ENCODE data around the gene ZSWIM9.

ZSWIM9 gene

DNA sequence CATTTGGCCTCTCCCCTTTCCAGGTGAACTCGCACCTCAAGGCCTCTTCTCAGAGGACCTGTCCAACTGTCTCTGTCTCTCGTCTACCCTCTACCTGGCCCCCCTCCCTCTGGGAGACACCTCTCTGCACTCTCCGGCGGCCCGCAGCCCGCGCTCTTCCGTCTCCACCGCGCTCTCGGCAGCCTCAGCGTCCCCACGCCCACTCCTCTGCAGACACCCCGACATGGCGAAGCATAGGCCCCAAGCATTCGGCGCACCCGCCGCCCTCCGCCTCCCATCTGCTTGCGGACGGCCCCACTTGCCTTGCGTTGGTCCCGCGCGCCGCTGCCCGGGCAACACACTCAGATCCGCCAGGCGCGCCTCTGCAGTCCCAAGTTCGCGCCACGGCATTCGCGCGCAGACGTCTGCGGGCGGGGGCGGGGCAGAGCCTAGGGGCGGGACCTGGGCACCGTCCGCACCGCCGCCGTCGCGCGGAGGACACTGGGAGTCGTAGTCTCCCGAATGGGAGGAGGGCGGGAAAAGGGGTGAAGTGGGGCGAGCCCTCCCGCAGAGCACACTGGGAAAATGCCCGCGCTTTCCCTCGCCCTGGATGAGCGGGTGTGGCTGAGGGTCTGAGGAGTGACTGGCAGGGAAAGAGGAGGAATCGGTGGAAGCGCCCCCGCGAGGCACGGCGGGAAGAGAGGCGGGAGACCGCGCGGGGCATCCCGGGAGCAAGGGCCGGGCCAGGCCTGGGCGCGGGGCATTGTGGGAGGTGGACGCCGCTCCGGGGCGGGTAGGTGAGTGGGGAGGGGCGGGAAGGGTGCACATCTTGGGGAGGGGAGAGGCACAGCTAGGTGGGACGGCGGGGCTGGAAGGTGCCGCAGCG is at the start of gene ZSWIM9, which contains the start of gene LIG1:
Gene ZSWIM9, plus strand, starts transcription at position 742 of the 865 bp plus-strand sequence. CDS start 1,123 bp downstream, outside the sequence.
Gene LIG1, minus strand, starts transcription at position 406 of the 865 bp plus-strand sequence. CDS start 4,778 bp downstream, outside the sequence.
- peak within 1 kb of the TSS; percentile 80 to 93 for H3K9ac ChIP-seq (ENCODE audit: low read depth in 1 of 2, low read length in 2 of 2)
- H3K27ac ChIP-seq (ENCODE audit: low read depth, low read length) = peak within 1 kb of the TSS; percentile 98
- peak within 1 kb of the TSS; percentile 82 to 97 for H3K4me3 ChIP-seq (ENCODE audit: low read depth in 1 of 2, low read length in 2 of 2)
- no peaks in the 10 kb centered on the region for H3K27me3 ChIP-seq (ENCODE audit: control insufficient read depth in 1 of 2, insufficient read depth in 2 of 2, low read length in 2 of 2)
- H3K4me1 ChIP-seq (ENCODE audit: control insufficient read depth in 1 of 2, insufficient read depth in 2 of 2, low read length in 2 of 2) = peaks cover 5 to 10% of the 10 kb centered on the region in 2 donors
- H3K9me3 ChIP-seq (ENCODE audit: control insufficient read depth in 1 of 2, low read length in 2 of 2) = no peaks in the 10 kb centered on the region
- peaks cover 0 to 12% of the 10 kb centered on the region in 2 donors for H3K36me3 ChIP-seq (ENCODE audit: control insufficient read depth in 1 of 2, insufficient read depth in 2 of 2, low read length in 2 of 2)

DNA sequence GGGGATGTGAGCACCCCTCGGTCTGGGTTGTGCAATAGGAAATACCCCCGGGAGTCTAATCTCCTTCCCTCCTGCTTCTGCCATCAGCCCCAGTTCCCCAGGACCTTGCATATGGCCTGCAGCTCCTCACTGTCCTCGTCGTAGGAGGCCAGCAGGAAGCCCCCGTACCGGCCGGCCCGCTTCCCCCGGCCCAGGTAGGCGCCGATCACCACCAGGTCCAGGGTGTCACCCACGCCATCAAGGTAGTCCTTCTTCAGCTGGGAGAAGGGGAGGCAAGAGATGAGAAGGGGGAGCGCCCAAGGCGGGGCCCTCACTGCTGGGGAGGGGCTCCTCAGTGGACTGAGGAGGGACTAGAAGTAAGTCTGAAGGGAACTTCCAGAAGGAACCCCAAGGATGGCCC is 49.4 kb upstream of the ZSWIM9 start:
- H3K9ac ChIP-seq (ENCODE audit: low read depth in 1 of 2, low read length in 2 of 2) = no peak overlapping the region
- no peaks in the 10 kb centered on the region for H3K27me3 ChIP-seq (ENCODE audit: control insufficient read depth in 1 of 2, insufficient read depth in 2 of 2, low read length in 2 of 2)
- no peaks in the 10 kb centered on the region for H3K4me1 ChIP-seq (ENCODE audit: control insufficient read depth in 1 of 2, insufficient read depth in 2 of 2, low read length in 2 of 2)
- H3K36me3 ChIP-seq (ENCODE audit: control insufficient read depth in 1 of 2, insufficient read depth in 2 of 2, low read length in 2 of 2) = peaks cover 2 to 26% of the 10 kb centered on the region in 2 donors
- no peaks in the 10 kb centered on the region for H3K9me3 ChIP-seq (ENCODE audit: control insufficient read depth in 1 of 2, low read length in 2 of 2)
- no peak overlapping the region for H3K4me3 ChIP-seq (ENCODE audit: low read depth in 1 of 2, low read length in 2 of 2)
- no peak overlapping the region for H3K27ac ChIP-seq (ENCODE audit: low read depth, low read length)

GRCh38 chr19:48121909-48122371 is 48.5 kb upstream of the ZSWIM9 start:
- Histone ChIP-seq H3K36me3 (ENCODE audit: control insufficient read depth in 1 of 2, insufficient read depth in 2 of 2, low read length in 2 of 2) (peaks cover 3 to 28% of the 10 kb centered on the region in 2 donors), H3K4me3 (ENCODE audit: low read depth in 1 of 2, low read length in 2 of 2) (no peak overlapping the region), H3K9me3 (ENCODE audit: control insufficient read depth in 1 of 2, low read length in 2 of 2) (no peaks in the 10 kb centered on the region), H3K27me3 (ENCODE audit: control insufficient read depth in 1 of 2, insufficient read depth in 2 of 2, low read length in 2 of 2) (no peaks in the 10 kb centered on the region), H3K27ac (ENCODE audit: low read depth, low read length) (no peak overlapping the region), H3K4me1 (ENCODE audit: control insufficient read depth in 1 of 2, insufficient read depth in 2 of 2, low read length in 2 of 2) (no peaks in the 10 kb centered on the region), H3K9ac (ENCODE audit: low read depth in 1 of 2, low read length in 2 of 2) (no peak overlapping the region)

GRCh38 chr19:48122421-48122820 is 48.1 kb upstream of the ZSWIM9 start:
- Histone ChIP-seq H3K9me3 (ENCODE audit: control insufficient read depth in 1 of 2, low read length in 2 of 2) (no peaks in the 10 kb centered on the region), H3K4me1 (ENCODE audit: control insufficient read depth in 1 of 2, insufficient read depth in 2 of 2, low read length in 2 of 2) (no peaks in the 10 kb centered on the region), H3K27me3 (ENCODE audit: control insufficient read depth in 1 of 2, insufficient read depth in 2 of 2, low read length in 2 of 2) (no peaks in the 10 kb centered on the region), H3K4me3 (ENCODE audit: low read depth in 1 of 2, low read length in 2 of 2) (no peak overlapping the region), H3K27ac (ENCODE audit: low read depth, low read length) (no peak overlapping the region), H3K9ac (ENCODE audit: low read depth in 1 of 2, low read length in 2 of 2) (no peak overlapping the region), H3K36me3 (ENCODE audit: control insufficient read depth in 1 of 2, insufficient read depth in 2 of 2, low read length in 2 of 2) (peaks cover 8 to 32% of the 10 kb centered on the region in 2 donors)

DNA sequence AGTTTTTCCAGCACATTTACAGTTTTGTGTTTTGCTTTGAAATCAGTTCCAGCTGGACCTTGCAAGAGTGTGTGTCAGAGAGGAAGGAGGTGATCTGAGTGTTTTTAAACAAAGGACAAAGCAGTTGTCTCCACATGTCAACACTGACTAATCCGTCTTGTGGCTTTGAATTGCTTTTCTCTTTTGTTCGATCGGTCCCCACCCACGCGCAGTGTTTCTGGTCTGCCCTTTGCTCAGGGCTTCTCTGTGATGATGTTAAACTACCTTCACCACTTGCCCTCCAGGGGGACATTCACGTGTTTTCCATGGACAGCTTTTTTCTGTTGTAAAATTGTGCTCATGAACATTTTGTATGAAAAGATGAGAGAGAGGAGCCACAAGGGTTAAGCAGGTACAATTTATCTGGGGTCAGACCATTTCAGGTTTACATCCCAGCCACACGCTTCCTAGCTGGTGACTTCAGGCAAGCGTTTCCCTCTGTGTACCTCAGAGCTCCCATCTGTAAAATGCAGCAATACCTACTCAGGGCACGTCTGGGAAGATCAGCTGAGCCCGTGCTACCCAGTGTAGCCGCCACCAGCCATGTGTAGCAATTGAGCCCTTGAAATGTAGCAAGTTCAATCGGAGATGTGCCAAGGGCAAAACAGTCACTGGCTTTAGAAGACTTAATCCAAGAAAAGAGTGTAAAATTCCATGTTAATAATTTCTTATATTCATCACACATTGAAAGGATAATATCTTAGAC is 46.4 kb upstream of the ZSWIM9 start:
- no peak overlapping the region for H3K27ac ChIP-seq (ENCODE audit: low read depth, low read length)
- H3K9me3 ChIP-seq (ENCODE audit: control insufficient read depth in 1 of 2, low read length in 2 of 2) = no peaks in the 10 kb centered on the region
- H3K9ac ChIP-seq (ENCODE audit: low read depth in 1 of 2, low read length in 2 of 2) = no peak overlapping the region
- H3K4me1 ChIP-seq (ENCODE audit: control insufficient read depth in 1 of 2, insufficient read depth in 2 of 2, low read length in 2 of 2) = no peaks in the 10 kb centered on the region
- no peaks in the 10 kb centered on the region for H3K27me3 ChIP-seq (ENCODE audit: control insufficient read depth in 1 of 2, insufficient read depth in 2 of 2, low read length in 2 of 2)
- peaks cover 10 to 32% of the 10 kb centered on the region in 2 donors for H3K36me3 ChIP-seq (ENCODE audit: control insufficient read depth in 1 of 2, insufficient read depth in 2 of 2, low read length in 2 of 2)
- no peak overlapping the region for H3K4me3 ChIP-seq (ENCODE audit: low read depth in 1 of 2, low read length in 2 of 2)

DNA sequence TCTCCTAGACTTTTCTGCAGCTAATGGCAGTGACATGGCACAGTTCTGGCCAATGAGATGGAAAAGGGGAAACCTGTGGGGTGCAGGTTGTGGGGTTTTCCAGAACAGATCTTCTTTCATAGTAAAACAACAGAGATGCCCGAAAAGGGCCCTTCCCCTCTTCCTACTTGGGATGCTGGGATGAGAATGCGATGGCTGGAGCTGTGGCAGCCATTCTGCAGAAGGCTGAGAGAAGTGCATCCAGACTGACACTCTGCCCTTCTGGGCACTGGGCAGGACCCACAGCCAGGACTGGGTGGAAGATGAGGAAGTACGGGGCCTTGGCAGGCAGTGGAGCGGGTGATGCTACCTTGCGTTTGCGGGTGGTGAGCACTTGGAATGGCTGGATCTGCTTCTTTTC is 42.9 kb upstream of the ZSWIM9 start:
- Histone ChIP-seq H3K4me1 (ENCODE audit: control insufficient read depth in 1 of 2, insufficient read depth in 2 of 2, low read length in 2 of 2) (no peaks in the 10 kb centered on the region), H3K9ac (ENCODE audit: low read depth in 1 of 2, low read length in 2 of 2) (no peak overlapping the region), H3K27me3 (ENCODE audit: control insufficient read depth in 1 of 2, insufficient read depth in 2 of 2, low read length in 2 of 2) (no peaks in the 10 kb centered on the region), H3K9me3 (ENCODE audit: control insufficient read depth in 1 of 2, low read length in 2 of 2) (no peaks in the 10 kb centered on the region), H3K27ac (ENCODE audit: low read depth, low read length) (no peak overlapping the region), H3K36me3 (ENCODE audit: control insufficient read depth in 1 of 2, insufficient read depth in 2 of 2, low read length in 2 of 2) (peaks cover 9 to 40% of the 10 kb centered on the region in 2 donors), H3K4me3 (ENCODE audit: low read depth in 1 of 2, low read length in 2 of 2) (no peak overlapping the region)

GRCh38 chr19:48133094-48133493 is 37.4 kb upstream of the ZSWIM9 start:
- no peak overlapping the region for H3K4me3 ChIP-seq (ENCODE audit: low read depth in 1 of 2, low read length in 2 of 2)
- H3K9me3 ChIP-seq (ENCODE audit: control insufficient read depth in 1 of 2, low read length in 2 of 2) = no peaks in the 10 kb centered on the region
- no peak overlapping the region for H3K9ac ChIP-seq (ENCODE audit: low read depth in 1 of 2, low read length in 2 of 2)
- H3K4me1 ChIP-seq (ENCODE audit: control insufficient read depth in 1 of 2, insufficient read depth in 2 of 2, low read length in 2 of 2) = no peaks in the 10 kb centered on the region
- H3K27ac ChIP-seq (ENCODE audit: low read depth, low read length) = no peak overlapping the region
- H3K36me3 ChIP-seq (ENCODE audit: control insufficient read depth in 1 of 2, insufficient read depth in 2 of 2, low read length in 2 of 2) = peaks cover 5 to 48% of the 10 kb centered on the region in 2 donors
- no peaks in the 10 kb centered on the region for H3K27me3 ChIP-seq (ENCODE audit: control insufficient read depth in 1 of 2, insufficient read depth in 2 of 2, low read length in 2 of 2)

- no peak overlapping the region for H3K9ac ChIP-seq (ENCODE audit: low read depth in 1 of 2, low read length in 2 of 2)
- H3K27me3 ChIP-seq (ENCODE audit: control insufficient read depth in 1 of 2, insufficient read depth in 2 of 2, low read length in 2 of 2) = no peaks in the 10 kb centered on the region
- no peak overlapping the region for H3K4me3 ChIP-seq (ENCODE audit: low read depth in 1 of 2, low read length in 2 of 2)
- no peaks in the 10 kb centered on the region for H3K4me1 ChIP-seq (ENCODE audit: control insufficient read depth in 1 of 2, insufficient read depth in 2 of 2, low read length in 2 of 2)
- H3K27ac ChIP-seq (ENCODE audit: low read depth, low read length) = no peak overlapping the region
- no peaks in the 10 kb centered on the region for H3K9me3 ChIP-seq (ENCODE audit: control insufficient read depth in 1 of 2, low read length in 2 of 2)
- peaks cover 5 to 44% of the 10 kb centered on the region in 2 donors for H3K36me3 ChIP-seq (ENCODE audit: control insufficient read depth in 1 of 2, insufficient read depth in 2 of 2, low read length in 2 of 2)
These were observed 35.1 kb upstream of the ZSWIM9 start for GRCh38 chr19:48135411-48135810.

DNA sequence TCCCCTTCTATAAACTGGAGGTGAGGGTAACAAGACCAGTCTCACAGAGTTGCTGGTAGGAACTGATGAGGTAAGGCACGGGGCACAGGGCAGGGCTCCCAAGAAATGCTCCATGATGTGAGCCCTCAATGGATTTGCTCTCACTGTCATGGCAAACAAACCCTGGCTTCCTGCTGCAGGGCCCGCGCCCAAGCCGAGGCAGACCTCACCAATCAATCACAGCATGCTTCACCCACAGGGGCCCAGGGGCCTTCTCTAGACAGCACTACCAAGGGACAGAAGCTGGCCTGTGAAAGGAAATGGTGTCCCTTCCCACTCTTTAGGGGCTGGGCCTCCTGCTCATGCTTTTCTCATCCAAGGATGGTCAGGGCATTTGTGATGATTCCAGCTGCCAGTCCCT is 33.9 kb upstream of the ZSWIM9 start:
- no peak overlapping the region for H3K9ac ChIP-seq (ENCODE audit: low read depth in 1 of 2, low read length in 2 of 2)
- no peak overlapping the region for H3K4me3 ChIP-seq (ENCODE audit: low read depth in 1 of 2, low read length in 2 of 2)
- peaks cover 5 to 35% of the 10 kb centered on the region in 2 donors for H3K36me3 ChIP-seq (ENCODE audit: control insufficient read depth in 1 of 2, insufficient read depth in 2 of 2, low read length in 2 of 2)

GRCh38 chr19:48137411-48137810 is 33.1 kb upstream of the ZSWIM9 start:
- Histone ChIP-seq H3K9me3 (ENCODE audit: control insufficient read depth in 1 of 2, low read length in 2 of 2) (no peaks in the 10 kb centered on the region), H3K27me3 (ENCODE audit: control insufficient read depth in 1 of 2, insufficient read depth in 2 of 2, low read length in 2 of 2) (no peaks in the 10 kb centered on the region), H3K27ac (ENCODE audit: low read depth, low read length) (no peak overlapping the region), H3K9ac (ENCODE audit: low read depth in 1 of 2, low read length in 2 of 2) (no peak overlapping the region), H3K4me3 (ENCODE audit: low read depth in 1 of 2, low read length in 2 of 2) (no peak overlapping the region), H3K4me1 (ENCODE audit: control insufficient read depth in 1 of 2, insufficient read depth in 2 of 2, low read length in 2 of 2) (no peaks in the 10 kb centered on the region), H3K36me3 (ENCODE audit: control insufficient read depth in 1 of 2, insufficient read depth in 2 of 2, low read length in 2 of 2) (peaks cover 5 to 30% of the 10 kb centered on the region in 2 donors)

More for the DNA sequence above, 33.9 kb upstream of the ZSWIM9 start:
- Histone ChIP-seq H3K27me3 (ENCODE audit: control insufficient read depth in 1 of 2, insufficient read depth in 2 of 2, low read length in 2 of 2) (no peaks in the 10 kb centered on the region), H3K4me1 (ENCODE audit: control insufficient read depth in 1 of 2, insufficient read depth in 2 of 2, low read length in 2 of 2) (no peaks in the 10 kb centered on the region), H3K9me3 (ENCODE audit: control insufficient read depth in 1 of 2, low read length in 2 of 2) (no peaks in the 10 kb centered on the region), H3K27ac (ENCODE audit: low read depth, low read length) (no peak overlapping the region)
